Progenitor cell of endocrine pancreas (in vitro differentiated cells): ENCODE results near the gene NPHP4. TPM values are rescaled to one million over a fixed set of nuclear protein-coding genes. Genes with fewer than 3 reads are reported as not detected.

Experiments
- DNase-seq: peaks from one replicate; pipeline ENCODE4 v3.0.0; 2021; ENCODE audit warnings: low spot score; ENCODE audit not compliant: unreplicated experiment
- H3K27ac Mint-ChIP-seq: 2 replicates; pipeline ENCODE4 v1.8.0; 2021; ENCODE audit warnings: mild to moderate bottlenecking, moderate library complexity, mixed read lengths
- H3K27me3 Mint-ChIP-seq: 2 replicates; pipeline ENCODE4 v1.8.0; 2021; ENCODE audit warnings: mixed read lengths
- H3K36me3 Mint-ChIP-seq: 2 replicates; pipeline ENCODE4 v1.8.0; 2022; ENCODE audit warnings: mixed read lengths; ENCODE audit not compliant: insufficient read depth
- H3K4me1 Mint-ChIP-seq: 2 replicates; pipeline ENCODE4 v1.8.0; 2021; ENCODE audit warnings: low read depth, mixed read lengths
- H3K4me3 Mint-ChIP-seq: 2 replicates; pipeline ENCODE4 v1.8.0; 2021; ENCODE audit warnings: low read depth, mild to moderate bottlenecking, moderate library complexity, mixed read lengths
- H3K9me3 Mint-ChIP-seq: 2 replicates; pipeline ENCODE4 v1.8.0; 2021; ENCODE audit warnings: low read depth, mixed read lengths
- CTCF ChIP-seq: fragments of 200-600 bp; sonication (generic); IDR thresholded peaks from one replicate; pipeline ENCODE4 v1.5.0; 2021; ENCODE audit warnings: antibody characterized with exemption, mild to moderate bottlenecking; ENCODE audit not compliant: unreplicated experiment
- total RNA-seq: library from RNA; stranded (reverse); gene quantifications from 2 replicates; pipeline ENCODE4 v1.2.1, GENCODE V29; 2021

The NPHP4 gene
- total RNA-seq, 1 donor from 2014 or later: 29.9 TPM

GRCh38 chr1:5982276-5982675 is 9.9 kb downstream of the NPHP4 start:
- H3K9me3 Mint-ChIP-seq: no peaks in the 10 kb centered on the region
- TF ChIP-seq CTCF: no peak
- peaks cover 5% of the 10 kb centered on the region for H3K36me3 Mint-ChIP-seq
- H3K4me3 Mint-ChIP-seq: no peak overlapping the region
- peaks cover 4% of the 10 kb centered on the region for H3K4me1 Mint-ChIP-seq
- no peak for DNase-seq
- no peaks in the 10 kb centered on the region for H3K27me3 Mint-ChIP-seq
- H3K27ac Mint-ChIP-seq: no peak overlapping the region

- Mint-ChIP-seq H3K9me3 (no peaks in the 10 kb centered on the region), H3K4me3 (no peak overlapping the region), H3K36me3 (peaks cover 11% of the 10 kb centered on the region), H3K27me3 (no peaks in the 10 kb centered on the region), H3K4me1 (peaks cover 4% of the 10 kb centered on the region), H3K27ac (no peak overlapping the region)
- no peak for TF ChIP-seq CTCF
- DNase-seq: no peak
These were observed 11.2 kb downstream of the NPHP4 start for GRCh38 chr1:5981009-5981380.

- no peak overlapping the region for H3K4me3 Mint-ChIP-seq
- DNase-seq: no peak
- no peaks in the 10 kb centered on the region for H3K9me3 Mint-ChIP-seq
These were observed 11.8 kb downstream of the NPHP4 start for GRCh38 chr1:5980314-5981008.

GRCh38 chr1:5979536-5980313 is 12.5 kb downstream of the NPHP4 start:
- Mint-ChIP-seq H3K27ac (no peak overlapping the region), H3K4me1 (peaks cover 4% of the 10 kb centered on the region), H3K4me3 (no peak overlapping the region), H3K27me3 (peaks cover 3% of the 10 kb centered on the region), H3K9me3 (no peaks in the 10 kb centered on the region), H3K36me3 (peaks cover 14% of the 10 kb centered on the region)
- DNase-seq: no peak
- no peak for TF ChIP-seq CTCF

More at GRCh38 chr1:5980314-5981008, 11.8 kb downstream of the NPHP4 start:
- Mint-ChIP-seq H3K36me3 (peaks cover 11% of the 10 kb centered on the region), H3K27ac (no peak overlapping the region), H3K4me1 (peaks cover 4% of the 10 kb centered on the region), H3K27me3 (no peaks in the 10 kb centered on the region)
- TF ChIP-seq CTCF: no peak

GRCh38 chr1:5978452-5978851 is 13.8 kb downstream of the NPHP4 start:
- no peaks in the 10 kb centered on the region for H3K9me3 Mint-ChIP-seq
- peaks cover 14% of the 10 kb centered on the region for H3K36me3 Mint-ChIP-seq
- peaks cover 4% of the 10 kb centered on the region for H3K27me3 Mint-ChIP-seq
- H3K4me3 Mint-ChIP-seq: no peak overlapping the region
- H3K4me1 Mint-ChIP-seq: peaks cover 4% of the 10 kb centered on the region
- DNase-seq: no peak
- TF ChIP-seq CTCF: no peak
- H3K27ac Mint-ChIP-seq: no peak overlapping the region
